Panc1 (cell line): ENCODE measurements around the gene CRIP2. TPM values are rescaled to one million over a fixed set of nuclear protein-coding genes. Genes with fewer than 3 reads are reported as not detected.

Source experiments
- ATAC-seq: fragments of 200-7000 bp; cut with Tn5 transposase; 2 replicates; pipeline ENCODE4 v1.9.1; 2020; ENCODE audit warnings: mild to moderate bottlenecking, moderate library complexity
- BruUV-seq: library from RNA; stranded (reverse); fragments of 400-500 nt; replicated peaks from 2 replicates; lab custom pipeline; 2021; lab: Mats Ljungman, UMichigan
- CTCF ChIA-PET: fragments of 300-600 bp; sonication (Branson Sonifier 250); formaldehyde crosslinking; loops from one replicate; lab custom pipeline; 2022; ENCODE audit warnings: antibody characterized with exemption; lab: Charles Lee
- POLR2A ChIA-PET: fragments of 300-600 bp; sonication (Branson Sonifier 250); formaldehyde crosslinking; loops from one replicate; lab custom pipeline; 2022; ENCODE audit warnings: antibody characterized with exemption; lab: Charles Lee
- DNase-seq: peaks from one replicate; pipeline ENCODE4 v3.0.0-alpha.2; 2010; ENCODE audit warnings: low read depth, low spot score
- H3K27ac ChIP-seq: 2 replicates; pipeline ENCODE4 v1.5.1; 2011; ENCODE audit warnings: mild to moderate bottlenecking, low read length, inconsistent platforms
- H3K27me3 ChIP-seq: fragments of 200-500 bp; sonication (Bioruptor generic); 2 replicates; pipeline ENCODE4 v1.6.0; 2014; ENCODE audit warnings: low read length, inconsistent platforms; ENCODE audit not compliant: control insufficient read depth, insufficient read depth
- H3K36me3 ChIP-seq: fragments of 200-500 bp; sonication (Bioruptor generic); 2 replicates; pipeline ENCODE4 v1.5.1; 2014; ENCODE audit warnings: inconsistent platforms, mild to moderate bottlenecking, low read length, moderate library complexity; ENCODE audit not compliant: control insufficient read depth, insufficient read depth
- H3K4me1 ChIP-seq: 2 replicates; pipeline ENCODE4 v1.5.1; 2011; ENCODE audit warnings: inconsistent platforms, mild to moderate bottlenecking, low read length, moderate library complexity; ENCODE audit not compliant: control insufficient read depth, insufficient read depth
- H3K4me3 ChIP-seq, 2 experiments: 2 replicates each; pipeline ENCODE4 v1.5.1; 2011 to 2012; ENCODE audit warnings: low read depth in 2 of 2, low read length in 2 of 2, mild to moderate bottlenecking in 2 of 2, inconsistent platforms in 1 of 2, moderate library complexity in 1 of 2
- H3K9me3 ChIP-seq: fragments of 200-500 bp; sonication (Bioruptor generic); 2 replicates; pipeline ENCODE4 v1.5.1; 2014; ENCODE audit warnings: low read depth, mild to moderate bottlenecking, inconsistent platforms, low read length, moderate library complexity; ENCODE audit not compliant: control insufficient read depth, insufficient read depth
- POLR2AphosphoS5 ChIP-seq: IDR thresholded peaks from 2 replicates; pipeline ENCODE4 v1.6.1; 2012; ENCODE audit warnings: mild to moderate bottlenecking, low read depth, low read length, moderate library complexity
- TCF7L2 ChIP-seq: IDR thresholded peaks from 2 replicates; pipeline ENCODE4 v1.6.1; 2011; ENCODE audit warnings: mild to moderate bottlenecking, low read depth, low read length, inconsistent platforms
- in situ Hi-C: cut with HindIII; loops from 2 replicates; pipeline ENCODE4 v1.10.0; 2016; ENCODE audit warnings: low sequenced_read_pairs, low pct_unique_long_range_greater_than_20kb
- intact Hi-C: fragments of 100-400 bp; cut with micrococcal nuclease; formaldehyde crosslinking; loops from one replicate; pipeline ENCODE4 v1.10.0; 2022; ENCODE audit not compliant: unreplicated experiment
- total RNA-seq: library from RNA; stranded (reverse); gene quantifications from one replicate; pipeline ENCODE4 v1.2.1, GENCODE V29; 2021; ENCODE audit not compliant: unreplicated experiment
- TF ChIP-seq, protein P1 (sequence below), 2 experiments: IDR thresholded peaks; 2 replicates each; pipeline ENCODE4 v1.6.1; 2011 to 2012; ENCODE audit warnings: low read depth in 2 of 2, control low read depth in 1 of 2, low read length in 1 of 2, mild to moderate bottlenecking in 1 of 2, moderate library complexity in 1 of 2; ENCODE audit not compliant: insufficient read depth in 1 of 2
- TF ChIP-seq, protein P2 (sequence below): fragments of 450-650 bp; IDR thresholded peaks from 2 replicates; pipeline ENCODE4 v1.5.1; 2017; ENCODE audit warnings: mild to moderate bottlenecking

The CRIP2 gene
- total RNA-seq, 1 experiment from 2014 or later: 280 TPM

DNA sequence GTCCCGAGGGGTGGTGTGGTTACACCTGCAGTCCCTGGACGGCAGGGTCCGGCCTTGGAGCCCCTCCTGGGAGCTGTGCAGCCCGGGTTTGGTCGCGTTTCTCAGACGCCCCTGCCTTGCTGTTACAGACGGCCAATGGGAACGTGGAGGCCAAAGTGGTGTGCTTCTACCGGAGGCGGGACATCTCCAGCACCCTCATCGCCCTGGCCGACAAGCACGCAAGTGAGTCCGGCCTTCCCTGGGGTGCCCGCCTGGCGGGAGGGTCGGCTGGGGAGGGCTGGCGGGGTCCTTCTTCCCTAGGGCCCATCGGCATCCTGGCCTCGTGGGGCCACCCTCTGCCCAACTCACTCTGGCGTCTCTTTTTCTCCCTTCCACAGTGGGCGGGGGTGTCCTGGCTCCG, 29.3 kb upstream of the CRIP2 start:
- POLR2A ChIA-PET: no interaction called here
- ATAC-seq (no peak), DNase-seq (no peak)
- CTCF ChIA-PET: no interaction called here
- no TSS peak for BruUV-seq
- H3K27me3 ChIP-seq: no peaks in the 10 kb centered on the region
- TF ChIP-seq TCF7L2 (no peak), POLR2AphosphoS5 (no peak)
- TF ChIP-seq, protein P1, sequence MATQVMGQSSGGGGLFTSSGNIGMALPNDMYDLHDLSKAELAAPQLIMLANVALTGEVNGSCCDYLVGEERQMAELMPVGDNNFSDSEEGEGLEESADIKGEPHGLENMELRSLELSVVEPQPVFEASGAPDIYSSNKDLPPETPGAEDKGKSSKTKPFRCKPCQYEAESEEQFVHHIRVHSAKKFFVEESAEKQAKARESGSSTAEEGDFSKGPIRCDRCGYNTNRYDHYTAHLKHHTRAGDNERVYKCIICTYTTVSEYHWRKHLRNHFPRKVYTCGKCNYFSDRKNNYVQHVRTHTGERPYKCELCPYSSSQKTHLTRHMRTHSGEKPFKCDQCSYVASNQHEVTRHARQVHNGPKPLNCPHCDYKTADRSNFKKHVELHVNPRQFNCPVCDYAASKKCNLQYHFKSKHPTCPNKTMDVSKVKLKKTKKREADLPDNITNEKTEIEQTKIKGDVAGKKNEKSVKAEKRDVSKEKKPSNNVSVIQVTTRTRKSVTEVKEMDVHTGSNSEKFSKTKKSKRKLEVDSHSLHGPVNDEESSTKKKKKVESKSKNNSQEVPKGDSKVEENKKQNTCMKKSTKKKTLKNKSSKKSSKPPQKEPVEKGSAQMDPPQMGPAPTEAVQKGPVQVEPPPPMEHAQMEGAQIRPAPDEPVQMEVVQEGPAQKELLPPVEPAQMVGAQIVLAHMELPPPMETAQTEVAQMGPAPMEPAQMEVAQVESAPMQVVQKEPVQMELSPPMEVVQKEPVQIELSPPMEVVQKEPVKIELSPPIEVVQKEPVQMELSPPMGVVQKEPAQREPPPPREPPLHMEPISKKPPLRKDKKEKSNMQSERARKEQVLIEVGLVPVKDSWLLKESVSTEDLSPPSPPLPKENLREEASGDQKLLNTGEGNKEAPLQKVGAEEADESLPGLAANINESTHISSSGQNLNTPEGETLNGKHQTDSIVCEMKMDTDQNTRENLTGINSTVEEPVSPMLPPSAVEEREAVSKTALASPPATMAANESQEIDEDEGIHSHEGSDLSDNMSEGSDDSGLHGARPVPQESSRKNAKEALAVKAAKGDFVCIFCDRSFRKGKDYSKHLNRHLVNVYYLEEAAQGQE (IDR thresholded peaks at IDR 0.05; ENCODE audit: insufficient read depth in 1 of 2, low read depth in 2 of 2, low read length in 1 of 2): no peak
- TF ChIP-seq, protein P2, sequence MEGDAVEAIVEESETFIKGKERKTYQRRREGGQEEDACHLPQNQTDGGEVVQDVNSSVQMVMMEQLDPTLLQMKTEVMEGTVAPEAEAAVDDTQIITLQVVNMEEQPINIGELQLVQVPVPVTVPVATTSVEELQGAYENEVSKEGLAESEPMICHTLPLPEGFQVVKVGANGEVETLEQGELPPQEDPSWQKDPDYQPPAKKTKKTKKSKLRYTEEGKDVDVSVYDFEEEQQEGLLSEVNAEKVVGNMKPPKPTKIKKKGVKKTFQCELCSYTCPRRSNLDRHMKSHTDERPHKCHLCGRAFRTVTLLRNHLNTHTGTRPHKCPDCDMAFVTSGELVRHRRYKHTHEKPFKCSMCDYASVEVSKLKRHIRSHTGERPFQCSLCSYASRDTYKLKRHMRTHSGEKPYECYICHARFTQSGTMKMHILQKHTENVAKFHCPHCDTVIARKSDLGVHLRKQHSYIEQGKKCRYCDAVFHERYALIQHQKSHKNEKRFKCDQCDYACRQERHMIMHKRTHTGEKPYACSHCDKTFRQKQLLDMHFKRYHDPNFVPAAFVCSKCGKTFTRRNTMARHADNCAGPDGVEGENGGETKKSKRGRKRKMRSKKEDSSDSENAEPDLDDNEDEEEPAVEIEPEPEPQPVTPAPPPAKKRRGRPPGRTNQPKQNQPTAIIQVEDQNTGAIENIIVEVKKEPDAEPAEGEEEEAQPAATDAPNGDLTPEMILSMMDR: no peak
- no peaks in the 10 kb centered on the region for H3K9me3 ChIP-seq
- intact Hi-C loops (no loop called here), in situ Hi-C loops (no loop called here)
- H3K27ac ChIP-seq: no peak overlapping the region
- no peaks in the 10 kb centered on the region for H3K4me1 ChIP-seq
- no peaks in the 10 kb centered on the region; the same call in 1 of the 2 replicates for H3K36me3 ChIP-seq
- no peak overlapping the region for H3K4me3 ChIP-seq

DNA sequence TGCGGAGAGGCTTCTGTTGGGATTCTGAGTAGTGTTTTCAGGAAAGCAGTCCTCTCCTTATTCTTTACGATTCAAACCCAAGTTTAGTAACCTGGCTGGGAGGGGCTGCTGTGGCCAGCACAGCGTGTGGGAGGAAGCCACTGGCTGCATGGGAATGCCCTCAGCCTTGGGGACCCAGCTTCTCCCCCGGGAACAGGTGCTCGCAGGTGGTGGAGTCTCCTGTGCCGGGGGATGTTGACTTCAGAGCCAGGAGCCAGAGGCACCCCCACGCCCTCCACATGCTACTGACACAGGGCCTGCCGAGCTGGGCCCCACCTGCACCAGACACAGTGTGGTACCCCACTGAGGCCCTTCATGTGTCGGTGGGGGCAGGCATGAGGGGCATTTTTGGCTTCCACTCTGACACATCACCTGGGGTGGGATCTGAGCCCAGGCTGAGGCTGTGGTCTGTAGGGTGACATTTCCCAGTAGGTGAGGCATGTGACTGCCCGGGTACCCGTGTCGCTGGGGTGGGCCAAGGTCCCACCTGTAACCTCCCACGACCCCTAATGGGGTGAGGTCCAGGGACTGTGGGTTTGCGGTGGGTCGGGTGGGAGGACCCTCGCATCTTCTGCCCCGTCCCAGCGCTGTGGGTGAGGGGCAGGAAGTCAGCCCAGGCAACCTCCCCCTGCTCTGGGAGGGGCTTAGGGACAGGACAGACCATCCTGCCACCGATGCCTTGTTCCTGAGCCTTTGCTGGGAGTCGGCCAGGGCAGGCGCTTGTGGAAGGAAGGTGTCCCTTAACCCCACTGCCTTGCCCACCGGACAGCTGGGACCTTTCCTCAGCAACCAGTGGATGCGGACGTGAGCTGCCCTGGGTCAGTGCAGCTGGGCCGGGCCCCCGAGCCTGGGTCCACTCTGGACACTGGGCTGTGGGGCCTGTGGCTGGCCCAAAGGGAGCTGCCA, 28.4 kb upstream of the CRIP2 start:
- ATAC-seq (no peak), DNase-seq (no peak)
- Histone ChIP-seq H3K9me3 (no peaks in the 10 kb centered on the region), H3K4me3 (no peak overlapping the region), H3K27me3 (no peaks in the 10 kb centered on the region), H3K27ac (no peak overlapping the region), H3K36me3 (no peaks in the 10 kb centered on the region; the same call in 1 of the 2 replicates), H3K4me1 (no peaks in the 10 kb centered on the region)
- CTCF ChIA-PET: no interaction called here
- POLR2A ChIA-PET: no interaction called here
- BruUV-seq: no TSS peak
- in situ Hi-C loops (no loop called here), intact Hi-C loops (no loop called here)
- TF ChIP-seq, protein P2: no peak
- TF ChIP-seq POLR2AphosphoS5: no peak
